GM04504 (cell line): ENCODE measurements around the gene SYCE1.
"Not testable (repeated sequence)": the region's sequence is repeated elsewhere in the genome, so short reads cannot be mapped to it uniquely, and the experiment has no call there.

Experiments
- DNase-seq: peaks from one replicate; pipeline ENCODE4 v3.0.0-alpha.2; 2012; ENCODE audit warnings: low read depth

The SYCE1 gene, protein sequence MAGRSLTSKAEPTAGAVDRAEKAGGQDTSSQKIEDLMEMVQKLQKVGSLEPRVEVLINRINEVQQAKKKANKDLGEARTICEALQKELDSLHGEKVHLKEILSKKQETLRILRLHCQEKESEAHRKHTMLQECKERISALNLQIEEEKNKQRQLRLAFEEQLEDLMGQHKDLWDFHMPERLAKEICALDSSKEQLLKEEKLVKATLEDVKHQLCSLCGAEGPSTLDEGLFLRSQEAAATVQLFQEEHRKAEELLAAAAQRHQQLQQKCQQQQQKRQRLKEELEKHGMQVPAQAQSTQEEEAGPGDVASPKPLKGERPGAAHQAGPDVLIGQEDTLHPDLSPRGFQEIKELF

DNA sequence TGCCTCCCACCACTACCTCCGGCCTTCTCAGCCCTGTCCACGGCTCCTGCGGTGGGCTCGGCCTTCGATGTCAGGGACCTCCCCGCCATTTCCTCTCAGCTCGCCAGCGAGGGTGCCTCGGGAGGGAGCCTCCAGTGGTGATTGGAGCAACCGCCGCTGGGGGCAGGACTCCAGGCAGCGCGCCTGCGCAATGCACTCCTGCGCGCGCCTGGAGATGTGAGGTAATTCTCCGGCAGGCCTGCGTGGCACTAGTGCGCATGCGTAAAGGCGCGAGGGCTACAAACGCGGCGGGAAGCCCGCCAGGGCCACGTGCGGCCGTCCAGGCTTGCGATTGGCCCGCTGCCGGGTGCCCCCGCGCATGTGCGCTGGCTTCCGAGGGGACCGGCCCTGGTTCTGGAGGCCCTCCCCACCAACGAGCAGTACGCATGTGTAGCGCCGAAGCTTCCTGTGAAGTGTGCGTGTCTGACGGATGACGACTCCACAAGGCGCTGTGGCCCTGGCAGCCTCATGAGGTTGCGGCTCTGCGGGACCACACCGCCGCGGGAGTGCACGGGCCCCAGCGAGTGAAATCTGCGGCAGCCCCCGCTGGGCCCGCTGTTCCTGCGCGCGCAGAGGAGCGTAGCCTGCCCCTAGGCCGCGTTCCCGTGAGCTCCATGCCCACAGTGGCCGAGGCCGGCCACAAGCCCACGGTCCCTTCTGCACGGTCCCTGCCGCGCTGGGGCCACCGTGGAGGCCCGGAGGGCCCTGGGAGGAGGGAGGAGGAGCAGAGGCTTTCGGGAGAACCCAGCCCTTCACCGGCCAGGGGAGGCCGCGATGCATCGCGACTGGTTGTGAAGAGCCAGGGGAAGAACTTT lies at the start of gene SYCE1:
Gene SYCE1, minus strand, starts transcription at position 143 of the 854 bp plus-strand sequence. Its CDS starts 54 bp downstream, at position 89.
- DNase-seq: no peak

DNA sequence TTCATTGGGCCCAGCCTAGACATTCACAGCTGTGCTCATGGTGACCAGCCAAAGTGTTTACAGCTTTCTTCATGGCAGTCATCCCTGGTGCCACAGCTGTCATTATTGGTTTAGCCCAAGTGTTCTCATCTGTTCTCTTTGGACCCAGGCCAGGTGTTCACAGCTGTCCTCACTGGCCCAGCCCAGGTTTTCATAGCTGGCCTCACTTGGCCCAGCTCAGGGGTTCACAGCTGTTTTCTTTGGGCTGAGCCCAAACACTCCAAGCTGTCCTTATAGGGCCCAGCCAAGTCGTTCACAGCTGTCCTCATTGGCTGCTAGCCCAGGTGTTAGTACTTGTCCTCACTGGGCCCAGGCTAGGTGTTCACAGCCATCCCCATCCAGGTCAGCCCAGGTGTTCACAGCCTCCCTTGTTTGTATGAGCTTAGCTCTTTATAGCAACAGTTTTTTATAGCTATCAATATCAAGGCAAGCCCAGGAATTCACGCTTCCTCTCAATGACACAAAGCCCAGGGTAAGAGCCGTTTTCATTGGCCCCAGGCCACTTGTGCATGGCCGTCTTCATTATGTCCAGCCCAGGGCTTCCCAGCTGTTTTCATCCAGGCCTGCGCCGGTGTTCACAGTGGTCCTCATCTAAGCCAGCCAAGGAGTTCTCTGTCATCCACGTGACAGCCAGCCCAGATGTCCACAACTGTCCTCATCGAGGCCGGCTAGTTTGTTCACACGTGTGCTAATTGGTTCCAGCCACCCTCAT lies 49.6 kb upstream of the SYCE1 start:
- DNase-seq: no peak

- no peak for DNase-seq
Measured at GRCh38 chr10:133613699-133614098, 48.3 kb upstream of the SYCE1 start.

- no peak for DNase-seq
Measured at GRCh38 chr10:133611079-133611478, 45.7 kb upstream of the SYCE1 start.

DNA sequence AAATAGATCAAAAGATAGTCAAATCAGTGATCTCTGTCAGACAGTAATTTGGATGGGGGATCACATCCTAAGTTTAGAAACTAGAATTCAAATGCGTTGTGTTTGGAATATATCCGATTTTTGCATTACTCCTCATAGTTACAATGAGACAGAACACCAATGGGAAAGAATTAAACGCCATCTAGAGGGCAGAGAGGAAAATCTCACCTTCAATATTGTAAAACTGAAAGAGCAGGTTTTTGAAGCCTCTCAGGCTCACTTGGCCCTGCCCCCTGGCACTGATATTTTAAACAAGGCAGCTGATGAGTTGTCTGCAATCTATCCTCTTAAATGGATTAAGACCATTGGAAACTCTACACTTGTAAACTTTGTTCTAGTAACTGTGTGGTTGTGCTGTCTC lies 43.5 kb upstream of the SYCE1 start:
- DNase-seq: no peak

GRCh38 chr10:133603434-133603833 lies 38.1 kb upstream of the SYCE1 start:
- not testable (repeated sequence) for DNase-seq

GRCh38 chr10:133600657-133601056 lies 35.3 kb upstream of the SYCE1 start:
- no peak for DNase-seq

DNA sequence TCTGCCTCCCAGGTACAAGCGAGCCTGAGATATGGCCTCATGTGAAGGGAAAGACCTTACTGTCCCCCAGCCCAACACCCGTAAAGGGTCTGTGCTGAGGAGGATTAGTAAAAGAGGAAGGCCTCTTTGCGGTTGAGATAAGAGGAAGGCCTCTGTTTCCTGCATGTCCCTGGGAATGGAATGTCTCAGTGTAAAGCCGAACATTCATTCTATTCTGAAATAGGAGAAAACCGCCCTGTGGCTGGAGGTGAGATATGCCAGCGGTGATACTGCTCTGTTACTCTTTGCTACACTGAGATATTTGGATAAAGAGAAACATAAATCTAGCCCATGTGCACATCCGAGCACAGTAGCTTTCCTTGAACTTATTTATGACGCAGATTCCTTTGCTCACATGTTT lies 34.5 kb upstream of the SYCE1 start:
- DNase-seq: not testable (repeated sequence)

GRCh38 chr10:133592716-133593115 lies 27.3 kb upstream of the SYCE1 start:
- DNase-seq: no peak

DNA sequence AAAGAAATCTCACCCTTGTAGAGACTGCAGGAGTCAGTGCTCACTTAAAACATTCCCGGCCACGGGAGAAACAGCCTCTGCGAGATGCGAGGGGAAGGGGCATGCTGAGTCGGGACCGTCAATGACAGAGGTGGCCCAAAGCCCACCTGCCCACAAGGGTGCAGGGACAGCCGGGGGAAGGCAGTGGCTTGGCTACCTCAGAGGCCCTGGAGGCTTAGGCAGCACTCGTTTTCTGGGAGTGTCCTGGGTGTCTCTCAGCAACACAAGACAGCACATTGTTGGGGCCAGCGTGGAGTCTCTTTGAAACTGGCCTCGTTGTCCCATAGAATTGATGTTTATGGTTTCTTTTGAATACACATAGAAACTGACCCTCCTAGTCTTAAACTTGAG lies 25.6 kb upstream of the SYCE1 start:
- DNase-seq: no peak

DNA sequence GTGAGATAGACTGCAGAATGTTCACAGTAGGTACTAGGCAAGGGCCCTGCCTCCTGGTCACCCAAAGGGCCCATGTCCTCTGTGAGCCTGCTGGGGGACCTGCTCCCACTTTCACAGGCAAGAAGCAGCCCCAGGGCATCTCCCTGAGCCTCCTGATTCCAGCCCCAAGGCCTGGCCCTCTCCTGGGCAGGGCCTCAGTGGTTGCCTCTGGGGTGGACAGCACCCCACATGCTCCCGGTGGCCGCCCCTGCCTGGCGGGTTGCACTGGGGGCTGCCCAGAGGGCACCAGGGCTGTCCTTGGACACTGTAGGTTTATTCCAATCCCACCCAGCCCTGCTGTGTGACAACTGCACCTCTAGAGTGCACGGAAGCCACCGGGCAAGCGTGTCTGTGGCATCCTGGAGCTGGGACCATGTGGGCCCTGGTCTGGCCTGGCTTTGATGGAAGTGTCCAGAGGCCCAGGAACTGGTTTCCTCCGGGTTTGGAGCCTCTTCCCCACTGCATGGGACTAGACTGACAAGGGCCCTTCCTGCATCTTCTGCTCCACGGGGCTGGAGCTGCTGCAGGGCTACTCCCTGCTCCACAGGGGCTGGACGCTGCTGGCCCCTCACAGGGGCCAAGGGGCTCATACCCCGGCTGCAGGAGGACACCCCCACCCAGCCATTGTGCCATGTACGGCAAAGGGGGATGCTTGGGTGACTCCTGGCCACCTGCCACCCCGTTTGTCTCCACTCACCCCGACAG lies 25.0 kb upstream of the SYCE1 start:
- DNase-seq: no peak

DNA sequence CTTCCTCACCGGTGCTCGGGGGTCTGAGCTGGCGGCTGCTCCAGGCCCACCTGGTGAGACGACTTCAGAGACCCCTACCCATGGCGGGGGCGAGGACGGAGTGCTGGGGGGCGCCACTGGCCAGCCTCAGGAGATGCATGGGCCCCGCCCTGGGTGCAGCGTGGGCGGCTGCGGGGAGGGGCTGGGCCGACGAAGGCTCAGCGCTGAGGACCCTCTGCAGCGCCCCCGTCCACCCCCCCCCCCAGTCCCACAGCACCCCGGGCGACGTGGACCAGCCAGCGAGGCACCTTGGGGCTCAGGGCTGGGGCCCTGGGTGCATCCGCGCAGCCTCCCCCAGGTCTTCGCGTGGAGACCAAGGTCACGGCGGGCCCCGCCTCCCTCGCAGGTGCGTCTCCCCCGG lies 11.7 kb upstream of the SYCE1 start:
- DNase-seq: not testable (repeated sequence)

GRCh38 chr10:133573460-133573859 lies 8.1 kb upstream of the SYCE1 start:
- not testable (repeated sequence) for DNase-seq

- not testable (repeated sequence) for DNase-seq
Measured at GRCh38 chr10:133572055-133572454, 6.7 kb upstream of the SYCE1 start.

- not testable (repeated sequence) for DNase-seq
Measured at GRCh38 chr10:133569801-133570200, 4.4 kb upstream of the SYCE1 start.

- DNase-seq: not testable (repeated sequence)
Measured at GRCh38 chr10:133568831-133569527, 3.6 kb upstream of the SYCE1 start.

DNA sequence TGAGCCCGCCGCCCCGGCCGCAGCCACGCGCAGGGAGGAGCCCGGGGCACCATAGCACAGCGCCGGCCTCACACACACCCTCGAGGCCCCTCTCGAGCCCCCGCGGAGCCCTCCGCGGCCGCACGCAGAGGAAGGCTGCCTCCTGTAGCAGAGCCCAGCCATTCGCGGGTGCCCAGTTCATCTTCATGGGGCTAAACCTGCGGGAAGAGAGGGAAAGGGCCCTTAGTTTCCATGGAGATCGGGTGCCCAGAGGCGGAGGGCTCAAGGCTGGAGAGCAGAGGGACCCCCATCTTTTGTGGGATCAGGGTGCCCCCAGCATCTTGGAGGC lies 2.9 kb upstream of the SYCE1 start:
- DNase-seq: no peak

DNA sequence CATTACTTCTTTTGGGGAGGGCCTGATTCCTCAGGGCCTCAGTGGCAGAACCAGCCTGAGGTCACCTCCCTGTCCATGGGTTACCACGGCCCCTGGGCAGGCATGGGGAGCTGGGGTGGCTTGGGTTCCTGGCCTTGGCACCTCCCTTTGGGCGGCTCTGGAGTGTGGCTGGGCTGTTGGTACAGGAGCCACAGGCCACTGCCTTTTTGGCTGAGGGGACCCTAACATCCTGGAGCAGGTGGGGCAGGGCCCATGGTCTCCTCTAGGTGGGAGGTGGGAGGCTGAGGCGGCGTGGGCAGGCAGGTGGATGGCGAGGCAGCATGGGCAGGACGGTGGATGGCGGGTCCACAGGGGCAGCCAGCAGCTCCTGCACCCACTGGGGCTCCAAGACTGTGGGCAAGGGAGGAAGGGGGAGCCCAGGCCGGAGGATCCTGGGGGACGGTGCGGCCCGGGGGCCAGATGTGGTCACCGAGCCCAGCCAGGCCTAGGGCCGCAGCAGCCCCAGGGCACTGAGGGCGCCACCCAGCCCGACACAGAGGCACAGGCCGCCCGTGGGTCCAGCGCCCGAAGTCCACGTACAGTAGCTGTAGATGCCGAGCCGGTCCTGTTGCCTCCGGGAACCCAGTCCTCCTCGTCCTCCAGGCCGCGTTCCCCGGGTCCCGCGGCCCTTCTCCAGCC lies 2.4 kb upstream of the SYCE1 start:
- no peak for DNase-seq

- DNase-seq: no peak
Measured at GRCh38 chr10:133567119-133567518, 1.7 kb upstream of the SYCE1 start.

DNA sequence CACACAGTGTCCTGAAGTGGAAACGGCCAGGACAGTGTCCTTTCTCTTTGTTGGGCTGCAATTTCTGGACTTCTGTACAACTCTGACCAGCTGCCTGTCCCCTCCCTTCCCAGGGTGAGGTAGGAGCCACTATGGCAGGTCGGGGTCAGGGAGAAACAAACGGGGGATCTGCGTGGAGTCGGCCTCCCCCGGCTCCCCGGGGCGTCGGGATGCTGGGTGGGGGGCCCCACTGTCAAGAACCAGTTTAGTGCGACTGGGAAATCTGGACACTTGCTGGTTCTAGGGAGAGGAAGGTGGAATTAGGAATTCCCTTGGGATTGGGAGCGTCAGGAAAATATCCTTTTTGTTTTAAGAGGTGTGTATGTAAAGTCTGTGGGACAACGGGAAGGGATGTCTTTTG lies 567 bp downstream of the SYCE1 start:
- DNase-seq: no peak

GRCh38 chr10:133559216-133559615 lies 6.2 kb downstream of the SYCE1 start:
- DNase-seq: no peak
